DMS53 treated with DMSO at 0.1 percent for 48 hours (cell line): ENCODE data around the gene MAGI1.
"Not testable (repeated sequence)": the region's sequence is repeated elsewhere in the genome, so short reads cannot be mapped to it uniquely, and the experiment has no call there.

ENCODE experiments used
- DNase-seq: peaks from one replicate; lab custom pipeline; 2025; ENCODE audit not compliant: unreplicated experiment; lab: John Stamatoyannopoulos, UW

The MAGI1 gene

GRCh38 chr3:66038726-66039589, at the start of gene MAGI1:
Gene MAGI1, minus strand, starts transcription at chr3:66038918. Its CDS starts 610 bp downstream, at chr3:66038308.
- DNase-seq: peak; percentile 42

GRCh38 chr3:66083784-66084213, 45.1 kb upstream of the MAGI1 start:
- no peak for DNase-seq

DNA sequence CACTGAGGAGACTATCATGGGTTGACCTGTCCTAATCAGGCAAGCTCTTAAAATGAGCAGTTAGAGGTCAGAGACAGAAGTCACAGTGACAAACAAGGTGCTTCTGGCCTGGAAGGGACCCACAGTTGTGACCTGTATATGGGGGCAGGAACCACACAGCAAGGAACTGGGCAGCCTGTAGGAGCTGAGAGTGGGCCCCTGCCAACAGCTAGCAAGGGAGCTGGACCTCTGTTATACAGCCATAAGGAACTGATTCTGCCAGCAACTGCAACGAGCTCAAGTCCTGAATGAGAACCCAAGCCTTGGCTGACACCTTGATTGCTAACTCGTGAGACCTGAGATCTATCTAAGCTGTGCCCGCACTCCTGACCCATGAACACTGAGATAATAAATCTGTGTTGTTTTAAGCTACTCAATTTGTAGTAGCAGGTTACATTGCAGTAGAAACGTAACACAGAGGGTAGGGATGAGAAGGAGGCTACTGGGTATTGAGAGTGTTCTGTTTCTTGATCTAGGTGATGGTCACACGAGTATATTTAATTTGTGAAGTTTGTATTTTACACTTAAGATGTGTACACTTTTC, 44.5 kb upstream of the MAGI1 start:
- no peak for DNase-seq

GRCh38 chr3:66082679-66083078, 44.0 kb upstream of the MAGI1 start:
- no peak for DNase-seq

- DNase-seq: no peak
Observed at GRCh38 chr3:66080167-66080566, 41.4 kb upstream of the MAGI1 start.

GRCh38 chr3:66077973-66078372, 39.3 kb upstream of the MAGI1 start:
- no peak for DNase-seq

DNA sequence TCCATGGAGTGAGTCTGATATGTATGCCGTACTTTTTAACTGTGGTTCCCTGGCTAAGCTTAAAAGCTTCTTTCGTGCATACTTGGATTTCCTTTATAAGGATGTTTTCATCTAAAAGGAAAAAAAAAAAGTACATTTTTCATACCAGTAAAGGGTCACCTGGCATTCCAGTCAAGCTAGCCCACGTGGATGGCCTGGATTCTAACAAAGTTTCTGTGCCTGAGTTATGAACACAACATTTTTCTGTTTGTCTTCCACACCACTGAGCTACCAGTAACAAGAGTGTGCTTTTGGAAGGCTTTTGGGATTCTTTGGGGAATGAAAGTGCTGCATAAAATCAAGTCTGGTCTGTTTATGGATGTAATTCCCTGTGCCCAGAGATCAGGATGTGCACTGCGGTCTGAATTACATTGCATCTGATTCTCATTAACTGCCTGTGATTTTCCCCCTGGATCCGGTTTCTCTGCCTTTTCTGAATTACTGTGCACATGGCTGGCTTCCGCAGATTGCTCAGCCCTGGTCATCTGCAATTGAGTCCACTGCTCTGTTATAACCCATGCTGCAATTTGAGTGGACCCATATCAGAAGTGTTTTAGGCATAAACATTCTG, 38.2 kb upstream of the MAGI1 start:
- no peak for DNase-seq

- DNase-seq: no peak
Observed at GRCh38 chr3:66075281-66075680, 36.6 kb upstream of the MAGI1 start.

GRCh38 chr3:66073464-66074141, 34.9 kb upstream of the MAGI1 start:
- DNase-seq: no peak

DNA sequence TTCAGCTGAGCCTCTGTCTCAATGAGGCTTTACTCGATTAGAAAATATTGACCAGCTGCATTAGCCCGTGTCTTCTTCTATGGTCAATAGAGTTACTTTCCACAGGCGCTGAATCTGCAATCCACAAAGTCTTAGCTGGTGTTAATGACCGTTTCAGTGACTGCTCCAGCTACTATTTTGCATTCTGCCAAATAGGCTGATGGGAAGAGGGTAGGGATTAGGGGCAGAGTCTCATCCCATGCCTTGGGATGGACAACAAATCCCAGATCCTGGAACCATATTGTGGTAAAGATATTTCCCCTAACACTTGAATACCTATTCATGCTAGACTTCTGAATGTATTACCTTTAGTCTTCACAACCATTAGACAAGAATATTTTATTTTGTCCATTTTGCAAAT, 29.5 kb upstream of the MAGI1 start:
- DNase-seq: no peak

DNA sequence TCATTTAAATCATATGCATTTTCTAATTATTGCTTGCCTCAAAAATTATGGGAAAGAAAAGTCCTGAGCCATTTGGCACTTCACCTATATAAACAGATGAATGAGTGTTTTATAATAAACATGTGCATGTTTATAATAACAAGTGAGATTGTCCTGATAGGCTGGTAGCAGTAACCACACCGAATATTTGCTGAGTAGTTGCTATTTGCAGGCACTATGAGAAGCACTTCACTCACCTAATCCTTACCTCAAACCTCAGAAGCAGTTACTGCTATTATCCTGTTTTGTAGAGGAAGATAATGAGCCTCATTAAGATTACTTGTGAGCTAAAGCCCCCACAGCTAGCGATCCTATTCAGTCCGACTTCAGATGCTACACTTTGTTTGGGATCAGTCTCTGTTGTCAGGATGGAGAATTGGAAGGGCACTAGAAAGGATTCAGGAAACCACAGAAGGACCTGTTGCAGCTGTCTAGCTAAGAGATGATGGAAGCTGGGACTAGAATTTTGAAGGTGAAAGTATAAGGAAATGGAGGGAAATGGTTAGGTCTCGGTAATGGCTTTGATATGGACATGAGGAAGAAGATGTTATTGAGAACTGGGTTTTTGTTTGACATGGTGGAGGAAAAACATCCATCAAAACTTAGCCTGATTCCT, 28.4 kb upstream of the MAGI1 start:
- DNase-seq: no peak

- no peak for DNase-seq
Observed at GRCh38 chr3:66055289-66055688, 16.6 kb upstream of the MAGI1 start.

GRCh38 chr3:66053550-66054094, 14.9 kb upstream of the MAGI1 start:
- DNase-seq: no peak

- DNase-seq: no peak
Observed at GRCh38 chr3:66052721-66053549, 14.2 kb upstream of the MAGI1 start.

DNA sequence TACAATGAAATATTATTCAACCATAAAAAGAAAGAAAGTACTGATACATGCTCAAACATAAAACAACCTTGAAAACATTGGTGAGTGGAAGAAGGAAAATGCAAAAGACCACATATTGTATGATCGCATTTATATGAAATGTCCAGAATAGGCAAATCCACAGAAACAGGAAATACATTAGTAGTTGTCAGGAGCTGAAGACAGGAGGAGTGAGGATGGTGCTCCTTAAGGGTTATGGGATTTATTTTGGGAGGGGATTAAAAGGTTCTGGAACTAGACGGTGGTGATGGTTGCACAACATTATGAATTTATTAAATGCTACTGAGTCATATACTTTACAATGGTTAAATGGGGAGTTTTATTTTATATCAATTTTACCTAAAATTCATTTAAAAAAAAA, 12.1 kb upstream of the MAGI1 start:
- no peak for DNase-seq

GRCh38 chr3:66048051-66048395, 9.3 kb upstream of the MAGI1 start:
- no peak for DNase-seq

DNA sequence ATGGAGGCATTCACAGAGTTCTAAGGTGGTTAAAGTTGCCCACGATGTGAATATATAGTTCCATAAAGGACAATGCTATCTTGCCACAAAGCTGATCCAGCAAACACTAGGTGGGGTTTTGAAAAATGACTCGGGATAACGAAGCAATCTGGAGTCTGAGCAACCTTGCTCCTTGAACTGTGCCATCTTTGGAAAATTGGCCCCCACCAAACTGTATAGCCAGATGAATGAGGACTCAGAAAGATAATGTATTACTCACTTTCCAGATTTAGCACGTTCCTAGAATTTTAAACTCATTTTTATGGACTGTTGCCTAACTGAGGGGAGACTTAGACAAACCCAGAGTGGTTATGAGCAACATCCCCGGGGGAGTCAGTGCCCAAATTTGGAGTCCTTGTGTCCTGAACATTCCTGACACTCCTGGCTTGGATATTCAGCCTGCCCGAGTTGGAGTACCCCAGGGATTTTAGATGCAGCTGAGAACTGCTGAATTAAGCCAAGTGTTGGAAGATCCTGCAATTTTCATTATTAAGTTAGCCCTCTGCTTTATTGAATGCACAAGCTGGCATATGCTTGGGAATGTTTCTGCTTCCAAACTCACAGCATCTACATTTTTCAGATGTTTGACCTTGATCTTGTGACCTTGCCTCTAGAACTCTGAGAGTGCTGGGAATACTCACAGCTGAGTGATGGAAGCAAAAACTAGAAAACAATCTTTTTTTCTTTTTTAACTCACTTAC, 8.8 kb upstream of the MAGI1 start:
- no peak for DNase-seq

DNA sequence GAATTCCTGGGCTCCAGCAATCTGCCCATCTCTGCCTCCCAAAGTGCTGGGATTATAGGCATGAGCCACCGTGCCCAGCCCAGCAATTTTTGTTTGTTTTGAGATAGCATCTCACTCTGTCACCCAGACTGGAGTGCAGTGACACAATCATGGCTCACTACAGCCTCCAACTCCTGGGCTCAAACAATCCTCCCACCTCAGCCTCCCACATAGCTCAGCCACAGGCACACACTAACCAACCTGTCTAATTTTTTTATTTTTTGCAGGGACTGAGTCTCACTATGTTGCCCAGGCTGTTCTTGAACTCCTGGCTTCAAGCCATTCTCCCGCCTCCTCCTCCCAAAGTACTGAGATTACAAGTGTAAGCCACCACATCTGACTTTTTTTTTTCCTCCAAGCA, 7.6 kb upstream of the MAGI1 start:
- DNase-seq: not testable (repeated sequence)

GRCh38 chr3:66041828-66042227, 3.1 kb upstream of the MAGI1 start:
- no peak for DNase-seq
